AG10803 (cell line): ENCODE data around the gene TMEM150C.
A peak's percentile ranks its signal among the peaks of the same experiment; 100 is the strongest.

Source experiments
- DNase-seq: peaks from one replicate; pipeline ENCODE4 v3.0.0; 2010; ENCODE audit warnings: low read depth
- H3K4me3 ChIP-seq: 2 replicates; pipeline ENCODE4 v1.5.1; 2011; ENCODE audit warnings: mild to moderate bottlenecking, low read length, control low read depth
- CTCF ChIP-seq: conservative IDR thresholded peaks from 2 replicates; pipeline ENCODE4 v1.5.1; 2011; ENCODE audit warnings: mild to moderate bottlenecking, low read length, control low read depth, inconsistent platforms

The TMEM150C gene

DNA sequence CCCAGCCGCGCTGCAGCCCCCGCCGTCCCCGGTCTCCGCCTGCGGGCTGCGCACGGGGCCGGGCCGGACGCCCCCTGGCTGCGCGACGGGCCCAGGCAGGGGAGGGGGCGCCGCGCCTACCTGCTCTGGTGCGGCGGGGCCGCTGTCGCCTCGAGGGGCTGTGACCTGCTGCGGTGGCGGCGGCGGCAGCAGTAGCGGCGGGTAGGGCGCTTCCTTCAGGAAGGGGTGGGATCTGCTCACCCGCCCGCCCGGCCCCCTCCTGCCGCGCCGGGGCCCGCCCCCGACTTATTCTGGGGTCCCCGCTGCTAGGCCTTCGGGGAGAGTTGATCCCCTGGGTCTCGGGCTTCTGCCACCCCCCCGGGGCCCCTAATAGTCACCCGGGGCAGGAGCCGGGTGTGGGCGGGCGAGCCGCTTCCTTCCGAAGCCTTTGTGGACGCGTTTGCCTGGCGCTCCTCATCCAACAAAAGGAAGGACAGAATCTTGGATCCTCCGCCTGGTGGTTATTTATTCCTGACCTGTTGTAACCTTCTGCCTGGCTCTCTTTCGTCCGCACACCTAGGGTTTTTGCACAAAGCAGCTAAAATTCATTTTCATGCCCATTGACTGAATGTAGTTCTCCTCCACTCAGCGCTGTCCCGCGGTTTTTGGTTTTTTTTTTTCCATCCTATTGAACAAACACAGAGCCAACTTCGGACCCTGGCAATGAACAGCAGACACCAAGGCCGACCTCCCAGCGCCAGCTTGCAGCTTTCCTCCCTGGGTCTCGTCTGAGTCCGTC lies at the start of gene TMEM150C:
Gene TMEM150C (minus strand): TSS at position 203 of the 778 bp plus-strand sequence. CDS start 57,331 bp downstream, outside the sequence.
- peak; percentile 6 for DNase-seq
- H3K4me3 ChIP-seq = peak within 1 kb of the TSS; percentile 47
- TF ChIP-seq CTCF = 0 out of 2 replicates have a peak, but pooled peaks have one; percentile 6

- no peak for TF ChIP-seq CTCF
- no peak overlapping the region for H3K4me3 ChIP-seq
- no peak for DNase-seq
Measured at GRCh38 chr4:82611527-82611926, 49.7 kb upstream of the TMEM150C start.

- DNase-seq = no peak
- TF ChIP-seq CTCF = no peak
Measured at GRCh38 chr4:82610041-82610440, 48.3 kb upstream of the TMEM150C start.

DNA sequence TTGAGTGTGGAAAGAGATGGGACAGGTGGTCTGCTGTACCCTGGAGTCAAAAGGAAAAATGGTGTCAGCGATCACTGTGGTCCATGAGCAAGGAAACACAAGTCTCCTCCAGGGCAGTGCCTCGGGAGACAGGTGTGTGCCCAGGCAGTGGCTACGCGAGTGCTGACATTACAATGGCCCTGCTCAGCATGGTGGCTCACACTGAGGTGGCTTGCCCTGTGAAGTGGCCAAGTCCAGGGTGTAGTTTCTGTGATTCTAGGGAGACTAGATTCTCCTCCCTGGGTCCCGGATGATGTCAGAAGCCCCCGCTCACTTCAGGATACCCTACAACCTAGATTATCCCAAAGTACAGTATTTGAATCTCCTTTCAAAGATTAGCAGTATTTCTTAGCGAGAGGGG lies 44.8 kb upstream of the TMEM150C start:
- no peak for TF ChIP-seq CTCF
- H3K4me3 ChIP-seq = no peak overlapping the region
- no peak for DNase-seq

More at GRCh38 chr4:82610041-82610440, 48.3 kb upstream of the TMEM150C start:
- H3K4me3 ChIP-seq = no peak overlapping the region

GRCh38 chr4:82604522-82604921 lies 42.7 kb upstream of the TMEM150C start:
- no peak for TF ChIP-seq CTCF
- no peak for DNase-seq
- H3K4me3 ChIP-seq = no peak overlapping the region

- no peak for TF ChIP-seq CTCF
- no peak overlapping the region for H3K4me3 ChIP-seq
- peak; percentile 10 for DNase-seq
Measured at GRCh38 chr4:82601242-82602015, 39.6 kb upstream of the TMEM150C start.
